HUDEP-2 (cell line): ENCODE data around the gene PCIF1.

Experiments used
- DNase-seq, 76 experiments: peaks; one replicate each; lab custom pipeline; 2025; ENCODE audit not compliant: unreplicated experiment in 76 of 76; lab: John Stamatoyannopoulos, UW

PCIF1 gene

DNA sequence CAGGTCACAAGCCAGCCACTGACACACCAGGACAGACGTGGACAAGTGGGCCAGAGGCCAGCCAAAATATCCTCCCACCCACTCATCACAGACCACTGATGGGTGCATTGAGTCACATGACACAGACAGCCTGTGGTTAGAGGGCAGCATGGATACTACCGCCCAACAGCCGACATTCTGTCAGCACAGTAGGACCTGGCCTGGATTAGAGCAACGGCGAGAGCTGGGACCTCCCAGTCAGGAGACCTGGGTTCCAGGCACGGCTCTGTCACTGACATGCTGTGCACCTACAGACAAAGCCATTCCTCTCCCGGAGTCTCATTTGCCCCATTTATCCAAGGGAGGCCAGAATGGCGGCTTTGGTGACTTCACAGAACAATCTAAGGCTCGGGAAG, 29.5 kb downstream of the PCIF1 start:
- no peak for DNase-seq

DNA sequence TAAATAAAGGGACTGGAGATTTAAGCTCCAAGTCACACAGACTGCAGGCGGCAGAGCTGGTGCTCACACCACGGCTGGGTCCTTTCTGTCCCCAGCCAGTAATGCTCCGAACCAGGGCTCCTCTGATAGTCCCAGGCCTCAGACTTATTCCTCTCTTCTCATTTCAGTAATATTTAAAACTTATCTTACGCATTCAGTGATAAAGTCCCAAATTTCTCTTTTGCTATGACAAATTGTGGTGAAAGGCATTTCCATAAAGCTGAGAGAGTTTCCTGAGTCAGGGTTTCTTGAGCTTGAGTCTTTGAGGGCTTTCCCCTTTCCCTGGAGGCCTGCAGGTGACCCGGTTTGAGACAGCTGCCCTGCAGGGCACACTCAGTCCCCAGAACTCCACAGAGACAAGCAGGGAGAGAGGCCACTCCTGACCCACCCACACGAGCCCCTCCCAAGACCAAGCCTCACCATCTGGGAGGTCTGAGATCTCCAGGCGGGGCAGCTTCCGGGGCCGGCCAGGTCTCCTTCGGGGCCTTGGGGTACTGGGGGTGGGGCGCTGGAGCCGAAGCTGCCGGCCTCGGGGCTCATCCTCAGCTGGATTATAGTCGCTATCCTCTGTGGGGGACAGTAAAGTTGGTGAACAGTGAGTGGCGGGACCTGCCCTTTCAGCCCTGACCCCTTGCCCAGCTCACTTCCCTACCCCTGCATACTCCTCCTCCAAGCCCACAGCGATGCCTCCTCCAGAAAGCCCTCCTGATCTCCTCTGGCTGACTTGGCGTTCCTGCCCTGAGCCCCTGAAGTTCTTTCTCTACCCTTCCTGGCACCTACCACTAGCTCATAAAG, 30.9 kb downstream of the PCIF1 start:
- DNase-seq, result no peak

DNA sequence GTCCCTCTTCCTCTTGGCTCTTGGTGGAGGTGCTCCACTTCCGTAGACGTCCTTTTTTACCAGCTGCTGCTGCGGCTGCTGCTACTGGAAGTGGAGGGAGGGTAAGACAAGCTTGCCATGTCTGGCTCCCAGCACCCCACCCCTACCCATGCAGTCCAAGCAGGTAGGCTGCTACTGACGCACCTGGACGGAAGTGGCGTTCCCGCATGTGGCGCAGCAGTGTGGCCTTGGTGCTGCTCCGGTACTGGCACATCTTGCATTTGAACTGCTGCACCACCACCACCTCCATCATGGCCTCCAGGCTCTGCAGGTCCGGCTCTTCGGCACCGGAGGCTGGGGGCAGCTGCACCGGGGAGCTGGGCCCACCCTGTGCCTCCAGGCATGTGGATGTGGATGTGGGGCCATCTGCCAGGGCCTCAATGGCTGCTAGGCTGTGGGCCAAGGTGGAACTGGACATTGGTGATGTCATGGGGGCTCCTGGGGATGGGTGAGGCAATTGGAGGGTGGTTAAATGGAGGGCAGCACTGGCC, 33.1 kb downstream of the PCIF1 start:
- no peak for DNase-seq

- no peak for DNase-seq
Observed at GRCh38 chr20:45968081-45968671, 33.7 kb downstream of the PCIF1 start.

DNA sequence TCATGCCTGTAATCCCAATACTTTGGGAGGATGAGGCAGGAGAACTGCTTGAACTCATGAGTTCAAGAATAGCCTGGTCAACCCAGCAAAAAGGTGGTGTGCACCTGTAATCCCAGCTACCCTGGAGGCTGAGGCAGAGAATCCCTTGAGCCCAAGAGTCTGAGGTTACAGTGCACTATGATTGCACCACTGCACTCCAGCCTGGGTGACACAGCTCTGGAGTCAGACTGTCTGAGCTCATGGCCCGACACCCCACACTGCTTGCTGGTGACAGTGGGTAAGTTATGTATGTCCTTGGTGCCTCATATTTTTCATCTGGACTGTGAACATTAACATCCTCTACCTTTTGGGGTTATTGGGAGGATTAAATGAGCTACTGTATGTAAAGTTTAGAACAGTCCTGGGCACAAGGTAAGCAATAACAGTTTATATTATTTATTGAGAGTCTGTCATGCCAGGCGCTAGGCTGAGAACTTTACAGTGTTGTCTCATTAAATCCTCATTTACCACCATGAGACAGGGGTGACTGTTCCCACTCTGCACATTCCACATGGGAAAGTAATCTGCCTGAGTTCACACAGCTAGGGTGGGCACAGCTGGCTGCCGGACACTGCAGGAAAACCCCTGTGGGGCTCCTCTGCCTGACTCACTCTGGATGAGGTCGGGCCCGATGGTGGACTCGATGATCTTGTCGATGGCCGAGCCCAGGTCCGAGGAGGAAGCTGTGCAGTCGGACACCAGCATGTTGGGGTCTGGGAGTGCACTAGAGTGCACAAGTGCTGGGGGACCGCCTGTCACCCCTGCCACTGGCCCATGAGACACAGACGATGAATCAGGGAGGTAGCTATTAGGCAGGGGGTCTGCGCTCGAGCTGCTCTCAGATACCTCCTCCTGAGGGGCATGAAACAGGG, 34.6 kb downstream of the PCIF1 start:
- no peak for DNase-seq

DNA sequence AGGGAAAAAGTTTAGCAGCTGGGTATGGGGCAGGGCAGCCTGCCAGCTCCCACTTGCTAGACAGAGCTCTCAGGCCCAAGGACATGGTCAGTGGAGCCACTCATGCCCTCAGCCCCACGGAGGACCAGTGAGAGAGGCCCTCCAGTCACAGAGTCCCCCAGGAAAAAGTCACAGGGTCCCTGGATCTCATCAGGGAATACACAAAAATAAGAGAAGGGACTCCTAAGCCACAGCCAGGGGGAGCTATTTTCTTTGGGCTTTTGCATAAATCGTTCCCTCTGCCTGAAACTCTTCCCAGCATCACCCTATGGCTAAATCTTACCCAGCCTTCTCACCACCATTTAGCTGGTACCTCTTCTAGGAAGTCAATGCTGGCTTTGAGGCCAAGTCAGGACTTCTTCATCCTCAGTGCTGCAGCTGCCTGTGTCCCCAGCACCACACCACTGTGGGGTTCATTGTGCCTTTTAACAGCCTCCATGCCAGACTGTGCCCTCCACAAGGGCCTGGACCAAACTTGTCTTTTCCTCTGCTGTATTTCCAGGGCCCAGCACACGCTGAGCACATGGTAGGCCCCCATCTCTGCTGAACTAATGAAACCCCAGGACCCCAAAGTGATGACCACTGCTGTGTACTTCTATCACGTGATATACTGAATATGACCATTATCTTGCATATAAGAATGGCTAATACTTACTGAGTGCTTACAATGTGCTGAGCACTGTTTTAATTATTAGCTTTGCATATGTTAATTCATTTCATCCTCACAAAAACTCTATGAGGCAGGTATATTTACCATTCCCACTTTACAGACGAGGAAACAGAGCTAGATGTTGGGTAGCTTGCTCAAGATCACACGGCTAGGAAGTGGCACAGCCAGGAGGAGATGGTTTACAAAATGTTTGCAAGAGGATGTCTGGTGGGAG, 35.5 kb downstream of the PCIF1 start:
- DNase-seq, result peak in 33 of 76 experiments; percentile 8 to 53 (median 26)

GRCh38 chr20:45970646-45971424, 36.4 kb downstream of the PCIF1 start:
- DNase-seq, result peak in 4 of 76 experiments; percentile 14 to 39 (median 25)

- peak in 13 of 76 experiments; percentile 45 to 85 (median 64) for DNase-seq
Observed at GRCh38 chr20:45971425-45971674, 36.9 kb downstream of the PCIF1 start.

- peak in 75 of 76 experiments; percentile 50 to 100 (median 92) for DNase-seq
Observed at GRCh38 chr20:45971675-45972499, 37.4 kb downstream of the PCIF1 start, which contains the start of gene ZNF335. Gene ZNF335, minus strand, starts transcription at chr20:45972203. Its CDS starts 793 bp downstream, at chr20:45971410.

DNA sequence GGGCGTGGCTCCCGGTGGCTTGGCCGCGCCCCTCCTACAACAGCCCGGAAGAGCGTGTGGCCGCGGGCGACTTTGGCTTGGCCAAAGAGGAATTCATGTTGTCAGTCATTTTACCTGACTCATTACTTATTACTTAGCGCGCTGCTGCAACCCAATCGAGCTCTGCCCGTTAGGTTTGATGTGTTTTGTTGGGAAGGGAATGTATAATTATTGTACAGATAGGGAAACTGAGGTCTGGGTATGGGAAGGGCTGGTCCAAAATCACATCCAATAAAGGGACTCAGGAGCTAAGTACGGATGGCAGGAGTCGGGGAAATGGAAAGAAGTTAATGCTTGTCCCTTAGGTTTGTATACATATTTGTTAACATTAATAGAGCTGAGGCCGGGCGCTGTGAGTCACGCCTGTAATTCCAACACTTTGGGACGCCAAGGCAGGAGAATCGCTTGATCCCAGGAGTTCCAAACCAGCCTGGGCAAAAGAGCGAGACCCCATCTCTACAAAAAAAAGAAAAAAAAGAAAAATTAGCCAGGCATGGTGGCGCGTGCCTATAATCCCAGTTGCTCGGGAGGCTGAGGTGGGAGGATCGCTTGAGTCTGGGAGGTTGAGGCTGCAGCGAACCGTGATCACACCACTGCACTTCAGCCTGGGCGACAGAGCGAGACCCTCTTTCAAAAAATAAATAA, 38.2 kb downstream of the PCIF1 start:
- DNase-seq, result no peak

DNA sequence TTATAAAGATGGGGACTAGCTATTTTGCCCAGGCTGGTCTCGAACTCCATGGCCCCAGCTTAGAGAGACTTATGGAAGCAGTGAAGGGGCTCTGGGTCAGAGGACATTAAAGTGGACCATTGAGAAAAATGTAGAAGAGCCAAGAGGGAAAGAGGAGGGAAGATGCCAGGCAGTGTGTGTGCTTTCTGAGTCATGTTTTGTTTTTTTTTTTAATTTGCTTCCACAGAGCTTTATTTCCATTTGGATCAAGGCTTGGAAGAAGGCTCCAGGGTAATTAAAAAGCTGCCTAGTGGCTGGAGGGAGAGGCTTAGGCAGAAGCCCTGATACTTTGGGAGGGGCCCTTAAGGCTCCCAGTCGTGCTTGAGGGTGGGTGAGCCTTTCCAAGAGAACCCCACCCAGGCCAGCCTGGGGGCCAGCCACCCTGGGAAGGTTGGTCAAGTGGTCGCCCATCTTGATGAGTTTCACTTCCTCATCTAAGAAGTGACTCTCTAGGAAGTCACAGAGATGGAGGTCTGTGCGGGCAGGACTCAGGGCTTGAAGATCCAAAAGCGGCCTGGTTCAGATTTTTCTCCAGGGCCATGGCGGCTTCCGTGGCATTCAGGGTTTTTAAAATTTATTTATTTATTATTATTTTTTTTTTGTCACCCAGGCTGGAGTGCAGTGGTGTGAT, 40.5 kb downstream of the PCIF1 start:
- no peak for DNase-seq

DNA sequence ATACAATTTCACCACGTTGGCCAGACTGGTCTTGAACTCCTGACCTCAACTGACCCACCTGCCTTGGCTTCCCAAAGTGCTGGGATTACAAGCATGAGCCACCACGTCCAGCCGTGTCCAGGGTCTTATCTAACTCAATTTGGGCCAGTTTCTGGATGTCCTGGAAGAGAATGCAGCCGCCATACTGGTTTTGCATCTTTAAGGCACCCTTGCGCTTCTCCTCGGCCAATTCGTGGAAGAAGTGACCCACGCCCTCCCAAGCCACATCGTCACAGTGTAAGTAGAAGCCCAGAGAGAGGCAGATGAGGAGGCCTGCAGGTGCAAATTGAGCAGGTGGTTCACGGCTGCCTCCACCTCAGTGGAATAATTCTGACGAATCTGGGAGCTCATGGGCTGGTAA, 41.2 kb downstream of the PCIF1 start:
- DNase-seq, result no peak

DNA sequence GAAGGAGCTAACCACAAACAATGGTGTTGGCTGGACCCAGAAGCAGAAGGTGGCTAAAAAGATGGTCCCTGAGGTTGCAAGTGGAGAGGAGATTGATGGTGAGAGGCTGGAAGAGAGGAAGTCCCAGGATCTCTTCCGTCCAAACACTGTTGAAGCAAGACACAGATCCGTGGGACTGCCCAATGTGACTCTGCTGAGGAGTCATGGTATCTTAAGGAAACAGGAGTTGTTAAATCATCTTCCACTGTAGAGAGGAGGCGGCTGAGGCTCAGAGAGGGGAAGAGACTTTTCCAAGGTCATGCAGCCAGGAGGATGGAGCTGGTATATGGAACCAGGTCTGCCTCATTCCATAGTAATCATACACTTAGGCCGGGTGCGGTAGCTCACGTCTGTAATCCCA, 41.6 kb downstream of the PCIF1 start:
- no peak for DNase-seq

GRCh38 chr20:45981261-45981660, 46.8 kb downstream of the PCIF1 start:
- no peak for DNase-seq

DNA sequence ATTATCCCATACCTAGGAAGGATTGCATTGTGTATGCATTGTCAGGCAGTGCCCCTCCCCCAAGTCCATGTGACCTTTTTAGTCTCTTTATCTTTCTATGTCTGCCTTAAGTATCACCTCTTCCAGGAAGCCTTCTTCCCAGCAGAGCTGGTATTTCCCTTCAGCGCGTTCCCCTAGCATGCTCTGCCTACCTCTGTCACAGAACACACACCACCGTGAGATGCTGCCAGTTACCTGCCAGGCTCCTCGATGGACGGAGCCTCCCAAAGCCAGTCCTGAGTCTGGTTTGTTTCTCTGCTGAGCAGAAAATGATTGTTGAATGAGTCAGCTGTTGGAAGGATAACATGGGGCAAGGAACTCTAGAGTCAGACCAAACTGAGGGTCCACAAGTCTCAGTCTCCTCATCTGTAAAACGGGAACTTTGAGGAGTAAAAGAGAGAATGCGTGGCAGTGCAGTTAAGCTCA, 48.8 kb downstream of the PCIF1 start:
- peak in 7 of 76 experiments; percentile 9 to 37 (median 15) for DNase-seq

DNA sequence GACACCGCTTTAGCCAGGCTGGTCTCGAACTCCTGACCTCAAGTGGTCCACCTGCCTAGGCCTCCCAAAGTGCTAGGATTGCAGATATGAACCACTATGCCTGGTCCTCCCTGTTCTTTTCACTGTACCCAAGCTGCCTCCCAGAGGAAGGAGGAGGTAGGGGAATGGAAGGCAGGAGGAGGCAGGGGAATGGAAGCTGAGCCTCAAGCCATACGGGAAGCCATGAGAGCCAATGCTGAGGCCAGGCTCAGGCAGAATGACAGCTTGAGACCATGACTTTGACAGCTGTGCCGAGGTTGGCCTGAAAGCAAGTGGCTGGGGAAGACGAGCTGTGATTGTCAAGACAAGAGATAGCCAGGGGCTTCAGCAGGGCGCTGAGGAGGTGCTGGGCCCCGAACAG, 51.1 kb downstream of the PCIF1 start:
- no peak for DNase-seq

- peak in 59 of 76 experiments; percentile 1 to 78 (median 50) for DNase-seq
Observed at GRCh38 chr20:45987108-45987780, 52.8 kb downstream of the PCIF1 start.
